HuH-7.5 (cell line): ENCODE data around the gene SIPA1L3.
"Not testable (repeated sequence)": the region's sequence is repeated elsewhere in the genome, so short reads cannot be mapped to it uniquely, and the experiment has no call there.

Experiments used
- DNase-seq: peaks from one replicate; pipeline ENCODE4 v3.0.0; 2011; ENCODE audit warnings: low spot score

SIPA1L3 gene

GRCh38 chr19:38044267-38045111 lies 137.5 kb downstream of the SIPA1L3 start:
- no peak for DNase-seq

DNA sequence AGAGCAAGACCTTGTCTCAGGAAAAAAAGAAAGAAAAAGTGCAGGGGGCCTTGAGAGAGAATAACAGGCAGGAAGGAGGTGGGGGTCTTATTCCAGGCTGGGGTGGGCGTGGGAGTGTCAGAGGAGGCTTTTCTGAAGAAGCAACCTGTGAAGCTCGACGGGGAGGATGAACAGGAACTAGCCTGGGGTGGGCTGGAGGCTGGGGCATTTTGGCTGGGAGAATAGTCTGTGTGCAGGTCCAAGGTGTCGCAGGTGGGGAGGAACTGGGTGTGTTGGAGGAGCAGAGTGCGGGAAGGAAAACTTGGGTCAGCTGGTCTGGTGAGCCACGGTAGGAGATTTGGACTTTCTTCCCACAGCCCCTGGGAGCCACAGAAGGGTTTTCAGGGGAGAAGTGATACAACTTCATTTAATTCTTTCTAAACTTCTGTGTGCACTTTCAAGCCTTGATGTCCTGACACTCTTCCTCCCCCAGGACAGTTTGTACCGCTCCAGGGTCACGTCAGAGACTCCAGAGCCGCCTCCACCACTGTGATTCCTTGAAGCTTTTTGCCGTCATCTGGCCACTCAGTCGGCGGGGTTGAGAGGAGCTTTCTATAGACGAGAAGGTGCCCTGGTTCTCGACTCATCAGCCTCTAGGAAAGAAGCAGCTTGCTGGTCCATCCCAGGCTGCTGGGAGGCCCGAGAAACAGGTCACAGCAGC lies 138.7 kb downstream of the SIPA1L3 start:
- DNase-seq = no peak

GRCh38 chr19:38046254-38047048 lies 139.4 kb downstream of the SIPA1L3 start:
- no peak for DNase-seq

DNA sequence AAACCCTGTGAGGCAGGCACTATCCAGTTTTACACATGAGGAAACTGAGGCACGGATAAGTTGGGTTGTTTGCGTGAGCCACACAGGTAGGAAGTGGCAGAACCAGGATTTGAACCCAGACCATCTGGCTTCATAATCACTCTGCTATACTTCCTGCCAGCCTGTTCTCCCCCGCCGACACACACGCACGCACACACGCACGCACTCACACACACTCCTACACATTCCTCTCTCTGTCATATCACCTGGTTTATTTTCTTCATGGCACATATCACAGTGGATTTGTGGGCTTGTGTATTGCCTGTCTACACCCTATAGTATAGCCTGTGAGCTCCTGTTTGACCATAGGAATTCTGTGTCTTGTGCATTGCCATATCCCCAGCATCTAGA lies 140.0 kb downstream of the SIPA1L3 start:
- DNase-seq = no peak

DNA sequence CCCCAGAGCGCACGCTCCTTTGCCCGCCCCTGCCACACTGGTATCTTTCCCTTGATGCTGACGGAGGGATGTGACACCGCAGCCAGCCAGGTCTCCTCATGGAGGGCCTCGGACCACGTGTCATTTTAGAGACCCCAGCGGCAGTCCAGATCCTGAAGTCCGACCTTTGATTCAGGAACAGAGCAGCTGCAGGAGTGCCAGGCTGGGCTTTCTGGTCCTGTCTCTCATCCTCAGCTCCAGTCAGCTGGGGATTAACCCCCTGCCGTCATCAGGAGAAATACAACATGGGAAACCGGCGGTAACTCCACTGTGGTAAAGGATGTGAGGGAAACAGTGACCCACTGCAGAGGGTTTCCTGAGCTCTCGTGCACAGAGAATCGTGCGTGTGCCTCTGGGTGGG lies 140.6 kb downstream of the SIPA1L3 start:
- no peak for DNase-seq

DNA sequence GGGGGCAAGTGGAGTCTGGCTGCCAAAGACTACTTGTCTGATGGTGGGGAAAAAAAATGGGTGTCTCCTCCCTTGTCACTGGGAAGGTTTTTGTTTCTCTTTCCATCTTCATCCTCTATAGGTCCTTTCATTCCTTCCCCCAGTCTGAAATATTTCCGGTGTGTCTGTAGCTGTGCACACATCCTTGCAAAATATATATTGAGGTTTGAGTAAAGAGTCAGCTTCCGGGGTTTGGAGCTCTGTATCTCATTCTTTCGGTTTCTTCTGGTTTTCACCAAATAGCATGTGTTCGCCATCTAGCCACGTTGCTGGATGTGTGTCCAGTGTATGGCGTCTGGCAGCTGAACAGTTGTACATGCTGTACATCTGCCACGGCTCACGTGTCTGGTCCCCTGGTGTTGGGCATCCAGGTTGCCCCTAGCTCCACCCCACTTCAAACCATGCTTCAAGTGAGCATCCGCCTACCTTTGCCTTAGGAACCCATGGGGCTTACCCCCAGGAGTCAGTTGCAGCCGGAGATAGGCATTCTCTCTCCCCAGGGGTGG lies 142.2 kb downstream of the SIPA1L3 start:
- no peak for DNase-seq

DNA sequence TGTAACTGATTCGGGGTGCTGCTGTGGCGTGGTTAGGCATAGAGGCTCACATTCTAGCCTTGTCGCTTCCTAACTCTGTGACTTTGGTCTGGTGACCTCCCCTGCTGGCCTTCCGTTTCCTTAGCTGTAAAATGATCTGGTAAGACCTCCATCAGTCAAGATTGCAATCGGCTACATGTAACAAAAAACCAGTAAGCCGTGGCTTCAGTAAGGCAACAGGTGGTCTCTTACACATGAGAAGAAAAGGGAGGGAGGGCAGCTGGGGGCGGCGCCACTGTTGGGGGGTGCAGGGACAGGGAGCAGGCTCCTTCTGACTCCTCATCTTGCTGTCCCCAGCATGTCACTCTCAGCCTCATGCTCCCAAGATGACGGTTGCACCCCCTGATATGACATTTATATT lies 148.0 kb downstream of the SIPA1L3 start:
- DNase-seq = no peak

GRCh38 chr19:38055655-38056521 lies 148.9 kb downstream of the SIPA1L3 start:
- DNase-seq = no peak

- no peak for DNase-seq
Observed at GRCh38 chr19:38056646-38057045, 149.6 kb downstream of the SIPA1L3 start.

- peak; percentile 94 for DNase-seq
Observed at GRCh38 chr19:38057959-38058690, 151.1 kb downstream of the SIPA1L3 start.

GRCh38 chr19:38059897-38060296 lies 152.9 kb downstream of the SIPA1L3 start:
- DNase-seq = no peak

DNA sequence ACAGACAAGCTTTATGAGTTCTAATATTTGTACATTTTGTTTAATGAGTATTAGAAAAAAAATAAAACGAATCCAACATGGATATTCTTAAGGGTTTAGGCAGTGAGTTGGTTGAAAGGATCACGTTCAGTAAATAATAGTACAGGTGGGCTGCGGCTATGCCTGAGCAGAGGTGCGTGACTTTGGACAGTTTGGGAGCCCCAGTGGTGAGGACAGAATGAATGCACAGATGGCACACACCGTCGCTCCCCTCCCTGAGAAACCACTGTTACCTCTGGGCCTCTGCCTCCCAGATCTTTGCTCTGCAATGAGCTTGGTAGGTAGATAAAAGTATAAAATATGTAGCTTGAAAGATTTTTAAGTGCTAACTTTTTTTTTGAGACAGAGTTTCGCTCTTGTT lies 153.3 kb downstream of the SIPA1L3 start:
- no peak for DNase-seq

- no peak for DNase-seq
Observed at GRCh38 chr19:38061294-38061693, 154.3 kb downstream of the SIPA1L3 start.

DNA sequence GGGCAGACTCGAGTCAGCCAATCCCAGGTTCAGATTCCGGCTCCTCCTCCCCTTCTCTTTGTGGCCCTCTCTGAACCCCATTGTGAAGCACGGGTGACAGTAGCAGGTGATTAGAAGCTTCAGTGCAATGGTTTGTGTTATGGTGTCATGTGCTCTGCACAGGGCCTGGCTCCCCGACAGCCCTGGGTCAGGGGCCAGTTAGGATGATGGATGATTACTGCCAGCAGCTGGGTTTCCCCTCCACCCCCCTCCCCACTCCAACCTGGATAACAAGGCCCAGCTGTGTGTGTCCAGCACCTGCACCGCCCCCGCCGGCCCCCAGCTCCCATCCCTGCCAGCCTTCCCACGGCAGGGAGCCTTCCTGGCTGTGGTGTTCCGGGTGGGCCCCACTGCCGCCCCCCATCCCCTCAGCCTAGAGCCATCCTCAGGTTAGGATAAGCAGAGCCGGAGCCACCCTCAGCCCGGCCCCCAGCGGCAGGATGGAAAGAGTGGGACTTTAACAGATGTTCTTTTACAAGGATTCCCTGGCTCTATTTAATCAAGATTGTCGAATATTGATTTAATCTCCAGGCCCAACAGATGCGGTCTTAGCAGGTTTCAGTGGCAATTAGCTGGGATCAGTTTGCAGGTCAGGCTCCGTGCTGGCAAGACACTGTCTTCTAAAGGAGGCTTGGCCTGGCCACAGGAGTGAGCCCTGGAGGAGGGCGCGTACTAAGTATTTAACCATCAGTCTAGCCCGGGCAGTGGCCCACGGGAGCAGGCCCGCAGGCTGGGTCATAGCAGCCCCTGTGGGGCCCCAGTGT lies 156.2 kb downstream of the SIPA1L3 start:
- DNase-seq = no peak

DNA sequence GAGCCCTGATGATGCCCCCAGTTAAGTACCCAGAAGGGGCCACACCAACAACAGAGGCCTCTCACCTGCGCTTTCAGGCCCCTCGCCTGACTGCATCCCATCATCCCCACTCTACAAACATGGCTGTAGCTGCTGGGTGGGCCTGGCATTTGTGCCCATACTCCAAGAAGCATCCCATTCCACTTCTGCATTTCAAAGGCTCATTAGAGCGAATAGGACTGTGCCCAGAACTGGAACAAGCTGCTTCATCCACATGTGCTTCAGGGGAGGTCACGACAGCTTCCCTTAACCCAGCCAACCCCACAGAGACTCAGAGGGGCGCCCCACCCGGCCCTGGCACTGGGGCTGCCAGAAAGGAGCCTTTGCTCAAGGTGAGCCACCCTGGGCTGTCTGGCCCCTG lies 156.9 kb downstream of the SIPA1L3 start:
- no peak for DNase-seq

DNA sequence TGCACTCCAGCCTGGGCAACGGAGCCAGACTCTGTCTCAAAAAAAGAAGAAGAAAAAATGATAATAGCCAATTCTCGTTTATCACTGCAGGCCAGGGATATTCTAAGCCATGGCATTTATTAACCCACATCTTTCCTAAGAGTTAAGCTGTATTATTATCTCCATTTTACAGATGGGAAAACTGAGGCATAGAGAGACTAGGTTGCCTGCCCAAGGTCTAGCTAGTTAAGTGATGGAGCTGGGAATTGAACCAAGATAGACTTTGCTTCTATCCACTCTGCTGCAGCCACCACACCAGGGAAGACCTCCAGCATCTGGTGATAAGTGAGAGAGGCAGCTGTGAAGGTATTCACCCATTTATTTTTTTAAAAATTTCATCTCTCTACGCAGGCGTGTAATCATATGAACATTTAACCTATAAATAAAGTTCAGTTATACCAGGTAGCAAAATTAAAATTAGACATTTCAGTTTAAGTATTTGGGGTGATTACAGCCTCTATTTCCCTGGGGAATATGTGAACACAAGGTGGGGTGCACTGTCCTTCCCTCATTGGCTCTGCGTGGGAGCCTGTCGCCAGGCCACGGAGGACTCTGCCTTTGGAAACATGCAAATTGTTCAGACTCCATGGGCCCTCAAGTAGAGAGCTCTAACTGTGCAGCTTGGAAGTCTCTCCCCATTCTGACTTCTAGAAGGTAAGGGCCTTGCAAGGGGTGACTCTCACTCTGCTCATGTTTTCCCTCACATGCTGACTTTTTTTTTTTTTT lies 157.8 kb downstream of the SIPA1L3 start:
- no peak for DNase-seq

DNA sequence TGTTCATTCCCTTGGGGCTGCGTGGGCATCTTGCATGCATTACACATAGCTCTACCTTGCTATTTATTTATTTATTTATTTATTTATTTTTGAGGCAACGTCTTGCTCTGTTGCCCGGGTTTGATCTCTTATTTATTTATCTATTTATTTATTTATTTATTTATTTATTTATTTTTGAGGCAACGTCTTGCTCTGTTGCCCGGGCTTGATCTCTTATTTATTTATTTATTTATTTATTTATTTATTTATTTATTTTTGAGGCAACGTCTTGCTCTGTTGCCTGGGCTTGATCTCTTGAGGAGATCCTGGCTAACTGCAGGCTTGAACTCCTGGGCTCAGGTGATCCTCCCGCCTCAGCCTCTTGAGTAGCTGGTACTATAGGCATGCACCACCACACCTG lies 158.8 kb downstream of the SIPA1L3 start:
- not testable (repeated sequence) for DNase-seq

DNA sequence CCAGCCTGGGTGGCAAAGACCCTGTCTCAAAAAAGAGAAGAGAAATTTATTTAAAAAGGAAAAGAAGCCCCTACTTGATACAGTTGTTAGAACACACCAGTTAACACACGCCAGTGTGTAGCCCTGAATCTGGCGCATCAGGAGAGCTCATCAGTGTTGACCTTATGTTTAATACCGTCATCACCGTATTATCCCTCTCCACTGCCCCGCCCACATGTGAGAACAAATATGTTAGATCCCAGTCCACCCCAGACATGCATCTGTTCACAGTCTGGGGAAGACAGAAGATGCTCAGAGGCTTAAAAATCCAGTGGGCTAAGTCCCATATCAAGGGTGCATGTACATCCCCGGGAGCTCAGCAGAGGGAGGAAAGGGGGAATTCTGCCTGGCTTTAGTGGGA lies 161.8 kb downstream of the SIPA1L3 start:
- DNase-seq = no peak

- no peak for DNase-seq
Observed at GRCh38 chr19:38070573-38070972, 163.6 kb downstream of the SIPA1L3 start.
